GM12878 (cell line): ENCODE results near the gene NIPSNAP3A. TPM values are rescaled to one million over a fixed set of nuclear protein-coding genes. Genes with fewer than 3 reads are reported as not detected.

Experiments
- ATAC-seq: fragments of 200-7000 bp; cut with Tn5 transposase; 3 replicates; pipeline ENCODE4 v1.9.1; 2020; ENCODE audit warnings: mild to moderate bottlenecking, moderate library complexity
- BruUV-seq: library from RNA; stranded (reverse); fragments of 400-500 nt; replicated peaks from 2 replicates; lab custom pipeline; 2021; lab: Mats Ljungman, UMichigan
- CTCF ChIA-PET: fragments of 300-600 bp; sonication (Branson Sonifier 250); formaldehyde crosslinking; extraction: SDS; loops from one replicate; lab custom pipeline; 2021; ENCODE audit warnings: inconsistent platforms; lab: Yijun Ruan, JAX
- POLR2A ChIA-PET: fragments of 350-600 bp; formaldehyde crosslinking; extraction: SDS; loops from one replicate; lab custom pipeline; 2021; ENCODE audit warnings: inconsistent platforms; lab: Charles Lee
- RAD21 ChIA-PET: fragments of 300-600 bp; sonication (Branson Sonifier 250); formaldehyde crosslinking; loops from one replicate; lab custom pipeline; 2023; ENCODE audit warnings: antibody characterized with exemption; ENCODE audit not compliant: unreplicated experiment; lab: Charles Lee
- SMC1A ChIA-PET: fragments of 300-600 bp; sonication (Branson Sonifier 250); formaldehyde crosslinking; loops from one replicate; lab custom pipeline; 2023; ENCODE audit not compliant: unreplicated experiment, uncharacterized antibody; lab: Charles Lee
- DNase-seq: peaks from one replicate; pipeline ENCODE4 v3.0.0-alpha.2; 2011; ENCODE audit warnings: low read depth, low spot score
- FAIRE-seq: peaks from 3 replicates; lab custom pipeline; 2011; peaks lifted over from hg19 to GRCh38; lab: Jason Lieb, UNC
- H2AFZ ChIP-seq: 2 replicates; pipeline ENCODE4 v1.6.0; 2011; ENCODE audit warnings: low read depth, low read length, control low read depth; ENCODE audit not compliant: control insufficient read depth
- H3K27ac ChIP-seq: 2 replicates; pipeline ENCODE4 v1.5.1; 2011; ENCODE audit warnings: control low read depth; ENCODE audit not compliant: control insufficient read depth, insufficient read depth
- H3K27me3 ChIP-seq, 2 experiments: replicated peaks in 1 of 2; 2 replicates each; pipeline versions ENCODE4 v1.6.0 to v1.6.1; 2011; ENCODE audit warnings: low read length in 1 of 2; ENCODE audit not compliant: control insufficient read depth in 2 of 2, insufficient read depth in 2 of 2
- H3K36me3 ChIP-seq, 2 experiments: 2 replicates each; pipeline ENCODE4 v1.5.1; 2011; ENCODE audit warnings: low read length in 1 of 2; ENCODE audit not compliant: control insufficient read depth in 2 of 2, insufficient read depth in 2 of 2
- H3K4me1 ChIP-seq: 2 replicates; pipeline ENCODE4 v1.6.1; 2011; ENCODE audit warnings: mild to moderate bottlenecking, low read length, moderate library complexity, mixed read lengths; ENCODE audit not compliant: control insufficient read depth, insufficient read depth
- H3K4me2 ChIP-seq: 2 replicates; pipeline ENCODE4 v1.6.0; 2011; ENCODE audit warnings: control low read depth; ENCODE audit not compliant: control insufficient read depth, insufficient read depth
- H3K4me3 ChIP-seq: fragments of 200-600 bp; sonication (generic); 2 replicates; pipeline ENCODE4 v1.5.1; 2016
- H3K79me2 ChIP-seq: 2 replicates; pipeline ENCODE4 v1.6.0; 2011; ENCODE audit warnings: low read length; ENCODE audit not compliant: control insufficient read depth, insufficient read depth
- H3K9ac ChIP-seq: 2 replicates; pipeline ENCODE4 v1.8.0; 2011; ENCODE audit warnings: low read length, control low read depth, mixed read lengths; ENCODE audit not compliant: control insufficient read depth, insufficient read depth
- H3K9me3 ChIP-seq: replicated peaks from 3 replicates; pipeline ENCODE4 v1.5.1; 2011; ENCODE audit warnings: mild to moderate bottlenecking, low read length; ENCODE audit not compliant: control insufficient read depth, insufficient read depth
- H4K20me1 ChIP-seq: 2 replicates; pipeline ENCODE4 v1.6.0; 2011; ENCODE audit not compliant: control insufficient read depth, insufficient read depth
- E2F4 ChIP-seq: IDR thresholded peaks from 2 replicates; pipeline ENCODE4 v1.6.1; 2012; ENCODE audit warnings: low read depth, low read length, improper control_type of control experiment
- KAT2A ChIP-seq: conservative IDR thresholded peaks from 2 replicates; pipeline ENCODE4 v1.6.1; 2011; ENCODE audit warnings: low read depth, low read length; ENCODE audit not compliant: control insufficient read depth
- PAX5 ChIP-seq: IDR thresholded peaks from 2 replicates; pipeline ENCODE4 v1.6.1; 2011; ENCODE audit warnings: low read depth, low read length, borderline replicate concordance
- PML ChIP-seq: IDR thresholded peaks from 2 replicates; pipeline ENCODE4 v1.6.1; 2012; ENCODE audit warnings: low read length, inconsistent platforms
- SIN3A ChIP-seq: IDR thresholded peaks from 2 replicates; pipeline ENCODE4 v1.6.1; 2012; ENCODE audit warnings: low read depth, low read length, improper control_type of control experiment
- ZZZ3 ChIP-seq: IDR thresholded peaks from 2 replicates; pipeline ENCODE4 v1.6.1; 2011; ENCODE audit warnings: low read depth; ENCODE audit not compliant: control insufficient read depth, insufficient read length
- WGBS: methylation state at CpG from one replicate; pipeline ENCODE4 v1.1.6; 2016; ENCODE audit warnings: low lambda C conversion rate; ENCODE audit not compliant: insufficient replicate concordance, insufficient coverage; ENCODE audit errors: missing lambda C conversion rate; 5-methylcytosine and 5-hydroxymethylcytosine counted together
- in situ Hi-C: fragments of 300-500 bp; cut with MboI; formaldehyde crosslinking; loops from 9 replicates; pipeline ENCODE4 v1.14.3; 2018; ENCODE audit warnings: mixed read lengths
- intact Hi-C: fragments of 100-400 bp; cut with micrococcal nuclease; formaldehyde crosslinking; loops from one replicate; pipeline ENCODE4 v1.14.2; 2022; ENCODE audit not compliant: unreplicated experiment
- polyA plus RNA-seq, 11 experiments: library from polyadenylated mRNA; depleted of rRNA in 4 of 11; unstranded in 6 of 11; stranded (reverse) in 5 of 11; fragments of >200 nt; fragmentation: Nextera tagmentation in 4 of 11; fragmentation: Illumina TruSeq in 1 of 11; extraction: Ambion mirVana in 4 of 11; extraction: Trizol in 1 of 11; gene quantifications; 1 replicate in 1 of 11; 2 replicates in 10 of 11; pipeline versions ENCODE4 v1.2.1 to v1.2.3, GENCODE V29; 2011 to 2016; ENCODE audit warnings: inconsistent platforms in 2 of 11, missing spikeins in 2 of 11, low read depth in 1 of 11
- total RNA-seq, 4 experiments: library from RNA; depleted of rRNA in 3 of 4; stranded (reverse); fragments of >200 nt in 3 of 4; fragmentation: Illumina TruSeq in 1 of 4; extraction: Trizol in 1 of 4; gene quantifications; 2 replicates each; pipeline versions ENCODE4 v1.2.1 to v1.2.3, GENCODE V29; 2013 to 2021
- TF ChIP-seq, protein P1 (sequence below): IDR thresholded peaks from 2 replicates; pipeline ENCODE4 v1.6.1; 2012; ENCODE audit warnings: mild to moderate bottlenecking, low read depth, low read length
- TF ChIP-seq, protein P2 (sequence below): IDR thresholded peaks from 2 replicates; pipeline ENCODE4 v1.6.1; 2011; ENCODE audit warnings: low read depth, low read length, improper control_type of control experiment, borderline replicate concordance

The NIPSNAP3A gene
- total and polyA plus RNA-seq, 10 of the 15 experiments (the other 5 are each of a cell fraction or from before 2014, with no cell fraction given) = 19.1 to 87.2 (median 34.0) TPM

- DNase-seq (no peak), ATAC-seq (no peak)
- 27% methylated on average over 5 of the region's 5 CpGs for WGBS
- Histone ChIP-seq H3K4me2 (no peak overlapping the region), H3K27me3 (peaks cover 0 to 2% of the 10 kb centered on the region in 2 experiments; a peak in 1 of 4 replicates), H3K9ac (no peak overlapping the region), H4K20me1 (no peaks in the 10 kb centered on the region), H3K27ac (no peak overlapping the region)
- SMC1A ChIA-PET = interaction anchor here (1.0 to 1.5 kb wide), 2 partner anchors 17 to 56 kb away, joined by 4 read pairs; no protein-coding TSS in a partner anchor
- no TSS peak for BruUV-seq
- no peak for TF ChIP-seq KAT2A
- TF ChIP-seq E2F4 = no peak
- TF ChIP-seq, protein P1, sequence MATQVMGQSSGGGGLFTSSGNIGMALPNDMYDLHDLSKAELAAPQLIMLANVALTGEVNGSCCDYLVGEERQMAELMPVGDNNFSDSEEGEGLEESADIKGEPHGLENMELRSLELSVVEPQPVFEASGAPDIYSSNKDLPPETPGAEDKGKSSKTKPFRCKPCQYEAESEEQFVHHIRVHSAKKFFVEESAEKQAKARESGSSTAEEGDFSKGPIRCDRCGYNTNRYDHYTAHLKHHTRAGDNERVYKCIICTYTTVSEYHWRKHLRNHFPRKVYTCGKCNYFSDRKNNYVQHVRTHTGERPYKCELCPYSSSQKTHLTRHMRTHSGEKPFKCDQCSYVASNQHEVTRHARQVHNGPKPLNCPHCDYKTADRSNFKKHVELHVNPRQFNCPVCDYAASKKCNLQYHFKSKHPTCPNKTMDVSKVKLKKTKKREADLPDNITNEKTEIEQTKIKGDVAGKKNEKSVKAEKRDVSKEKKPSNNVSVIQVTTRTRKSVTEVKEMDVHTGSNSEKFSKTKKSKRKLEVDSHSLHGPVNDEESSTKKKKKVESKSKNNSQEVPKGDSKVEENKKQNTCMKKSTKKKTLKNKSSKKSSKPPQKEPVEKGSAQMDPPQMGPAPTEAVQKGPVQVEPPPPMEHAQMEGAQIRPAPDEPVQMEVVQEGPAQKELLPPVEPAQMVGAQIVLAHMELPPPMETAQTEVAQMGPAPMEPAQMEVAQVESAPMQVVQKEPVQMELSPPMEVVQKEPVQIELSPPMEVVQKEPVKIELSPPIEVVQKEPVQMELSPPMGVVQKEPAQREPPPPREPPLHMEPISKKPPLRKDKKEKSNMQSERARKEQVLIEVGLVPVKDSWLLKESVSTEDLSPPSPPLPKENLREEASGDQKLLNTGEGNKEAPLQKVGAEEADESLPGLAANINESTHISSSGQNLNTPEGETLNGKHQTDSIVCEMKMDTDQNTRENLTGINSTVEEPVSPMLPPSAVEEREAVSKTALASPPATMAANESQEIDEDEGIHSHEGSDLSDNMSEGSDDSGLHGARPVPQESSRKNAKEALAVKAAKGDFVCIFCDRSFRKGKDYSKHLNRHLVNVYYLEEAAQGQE = no peak
- TF ChIP-seq PML = no peak
- TF ChIP-seq, protein P2, sequence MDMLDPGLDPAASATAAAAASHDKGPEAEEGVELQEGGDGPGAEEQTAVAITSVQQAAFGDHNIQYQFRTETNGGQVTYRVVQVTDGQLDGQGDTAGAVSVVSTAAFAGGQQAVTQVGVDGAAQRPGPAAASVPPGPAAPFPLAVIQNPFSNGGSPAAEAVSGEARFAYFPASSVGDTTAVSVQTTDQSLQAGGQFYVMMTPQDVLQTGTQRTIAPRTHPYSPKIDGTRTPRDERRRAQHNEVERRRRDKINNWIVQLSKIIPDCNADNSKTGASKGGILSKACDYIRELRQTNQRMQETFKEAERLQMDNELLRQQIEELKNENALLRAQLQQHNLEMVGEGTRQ = no peak
- TF ChIP-seq SIN3A = no peak
- TF ChIP-seq ZZZ3 = no peak
- TF ChIP-seq PAX5 = no peak
- TF ChIP-seq, all 136 proteins: peak for 0
- no peaks in the 10 kb centered on the region for H3K4me1 ChIP-seq
- no peak overlapping the region for H2AFZ ChIP-seq
- no peak overlapping the region for H3K4me3 ChIP-seq
- RAD21 ChIA-PET = no interaction called here
- FAIRE-seq = no peak
- CTCF ChIA-PET = no interaction called here
- no peaks in the 10 kb centered on the region for H3K9me3 ChIP-seq
- H3K79me2 ChIP-seq = no peaks in the 10 kb centered on the region
- POLR2A ChIA-PET = no interaction called here
- in situ Hi-C loops = no loop called here
- intact Hi-C loops = no loop called here
- H3K36me3 ChIP-seq = no peaks in the 10 kb centered on the region
Measured at GRCh38 chr9:104798209-104798995, 50.9 kb downstream of the NIPSNAP3A start.
